NK-92 treated with Interleukin-12 subunit alpha and Interleukin-12 subunit beta, amount 100 ng/mL, for 24 hours (cell line): ENCODE results near the gene RNASE4.

Experiments
- DNase-seq: peaks from one replicate; lab custom pipeline; 2025; lab: John Stamatoyannopoulos, UW

RNASE4 gene

GRCh38 chr14:20675669-20676068 is 8.7 kb upstream of the RNASE4 start:
- no peak for DNase-seq

DNA sequence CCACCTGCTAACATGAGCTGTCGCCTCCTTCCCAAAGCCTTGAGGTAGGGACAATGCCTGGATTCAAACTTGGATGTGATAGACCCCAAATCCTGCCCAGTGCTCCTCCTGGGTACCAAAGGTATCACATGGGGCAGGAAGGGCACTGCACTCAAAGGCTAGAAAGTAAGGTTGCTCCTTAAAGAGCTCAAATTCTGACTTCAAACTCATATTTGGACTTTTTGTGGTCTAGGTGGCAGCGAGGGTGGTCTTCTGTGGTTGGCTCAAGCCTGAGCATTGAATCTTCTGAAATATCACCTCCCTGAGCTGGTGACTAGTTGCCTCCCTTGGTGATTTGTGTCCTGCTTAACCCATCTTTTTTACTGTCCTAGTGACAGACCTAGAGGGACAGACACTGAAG is 8.3 kb upstream of the RNASE4 start:
- no peak for DNase-seq

GRCh38 chr14:20679907-20680306 is 4.5 kb upstream of the RNASE4 start:
- DNase-seq: no peak

DNA sequence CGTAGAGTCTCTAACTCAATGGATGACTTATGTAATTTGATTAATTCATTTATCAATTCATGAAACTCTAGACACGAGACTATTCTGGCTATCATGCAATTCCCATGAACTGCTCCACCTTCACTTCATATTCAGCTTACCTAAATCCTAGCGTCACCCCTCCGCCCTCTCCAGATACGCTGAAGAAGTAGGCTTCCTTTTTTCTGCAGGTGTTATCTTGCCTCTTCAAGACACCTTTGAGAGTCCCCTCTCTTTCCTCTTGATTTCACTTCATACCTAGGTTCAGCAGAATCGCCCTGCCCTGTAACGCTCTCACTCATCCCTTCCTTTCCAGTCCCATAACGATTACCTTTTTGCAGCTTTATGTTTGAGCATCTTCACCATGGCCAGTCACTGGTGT is 4.0 kb upstream of the RNASE4 start:
- no peak for DNase-seq

DNA sequence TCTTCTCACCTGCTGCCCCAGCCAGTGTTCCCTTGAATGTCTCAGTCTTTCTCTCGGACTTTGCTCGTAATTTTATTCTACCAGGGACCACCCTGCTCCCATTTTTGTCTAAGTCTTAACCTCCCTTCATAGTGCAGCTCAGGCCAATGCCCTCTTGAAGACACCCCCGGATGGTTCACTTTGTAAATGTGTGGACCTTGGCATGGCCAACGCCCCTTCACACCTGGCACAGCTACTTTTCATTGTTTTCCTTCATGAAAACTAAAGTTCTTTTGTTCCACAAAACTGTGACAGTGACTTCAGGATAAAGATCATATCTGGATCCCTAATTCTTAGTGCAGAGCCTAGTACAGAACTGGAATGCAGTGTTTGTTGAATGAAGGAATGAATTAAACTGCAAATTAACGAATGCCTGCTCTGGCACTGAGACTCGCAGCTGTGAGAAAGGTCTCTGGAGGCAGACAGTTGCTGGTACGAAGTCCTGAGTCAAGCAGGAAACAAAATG is 3.5 kb upstream of the RNASE4 start:
- DNase-seq: no peak

DNA sequence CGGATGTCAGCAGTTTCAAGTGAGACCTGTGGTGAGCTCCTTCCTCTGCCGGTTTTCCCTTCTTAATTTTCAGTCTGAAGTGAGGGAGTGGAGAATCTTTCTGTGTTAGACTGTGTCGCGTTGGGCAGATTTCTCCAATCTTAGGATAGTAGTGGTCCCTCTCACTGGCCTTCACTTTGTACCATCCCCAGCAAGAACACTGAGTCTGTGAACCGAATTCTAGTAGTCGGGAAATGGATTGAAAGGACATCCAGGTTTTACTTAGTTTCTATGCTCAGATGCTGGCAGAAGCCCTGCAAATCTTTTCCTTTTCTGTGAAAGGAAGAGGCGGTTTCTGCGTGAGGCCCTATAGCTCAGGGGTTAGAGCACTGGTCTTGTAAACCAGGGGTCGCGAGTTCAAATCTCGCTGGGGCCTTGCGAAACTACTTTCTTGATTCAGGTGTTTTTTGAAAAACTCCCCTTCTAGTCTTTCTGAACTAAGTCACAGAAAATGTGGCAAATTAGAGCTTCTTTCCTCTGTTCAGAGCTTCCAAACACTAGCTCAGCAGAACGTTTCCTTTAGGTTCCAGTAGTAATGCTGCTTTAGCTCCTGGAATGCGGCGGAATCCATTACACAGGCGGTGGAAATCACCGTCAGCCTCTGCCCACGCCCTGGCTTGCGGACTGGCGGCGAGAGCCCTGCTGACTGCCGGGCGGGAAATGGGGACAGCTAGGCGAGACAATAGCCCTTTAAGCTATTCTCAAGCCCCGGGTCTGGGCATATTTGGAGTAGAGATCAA is 2.8 kb upstream of the RNASE4 start:
- DNase-seq: peak; percentile 60

DNA sequence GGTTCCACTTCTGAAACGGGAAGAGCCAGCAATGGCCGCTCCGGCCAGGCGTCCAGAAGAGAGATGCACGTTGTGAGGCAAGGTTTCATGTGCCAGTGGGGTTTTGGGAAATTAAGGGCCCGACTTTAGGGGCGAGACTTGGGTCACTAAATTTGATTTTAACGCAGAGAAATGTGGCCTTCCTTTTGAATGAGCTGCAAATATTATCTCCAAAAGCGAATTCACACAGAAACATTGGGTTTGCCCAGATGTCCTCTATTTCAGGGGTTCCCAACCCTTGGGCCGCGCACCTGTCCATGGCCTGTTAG is 2.3 kb upstream of the RNASE4 start:
- no peak for DNase-seq

- DNase-seq: peak; percentile 68
Observed at GRCh38 chr14:20682435-20683124, 1.8 kb upstream of the RNASE4 start.

GRCh38 chr14:20683125-20683890 is 1.1 kb upstream of the RNASE4 start:
- DNase-seq: peak; percentile 59

GRCh38 chr14:20684662-20685456 is 499 bp downstream of the RNASE4 start:
- no peak for DNase-seq

DNA sequence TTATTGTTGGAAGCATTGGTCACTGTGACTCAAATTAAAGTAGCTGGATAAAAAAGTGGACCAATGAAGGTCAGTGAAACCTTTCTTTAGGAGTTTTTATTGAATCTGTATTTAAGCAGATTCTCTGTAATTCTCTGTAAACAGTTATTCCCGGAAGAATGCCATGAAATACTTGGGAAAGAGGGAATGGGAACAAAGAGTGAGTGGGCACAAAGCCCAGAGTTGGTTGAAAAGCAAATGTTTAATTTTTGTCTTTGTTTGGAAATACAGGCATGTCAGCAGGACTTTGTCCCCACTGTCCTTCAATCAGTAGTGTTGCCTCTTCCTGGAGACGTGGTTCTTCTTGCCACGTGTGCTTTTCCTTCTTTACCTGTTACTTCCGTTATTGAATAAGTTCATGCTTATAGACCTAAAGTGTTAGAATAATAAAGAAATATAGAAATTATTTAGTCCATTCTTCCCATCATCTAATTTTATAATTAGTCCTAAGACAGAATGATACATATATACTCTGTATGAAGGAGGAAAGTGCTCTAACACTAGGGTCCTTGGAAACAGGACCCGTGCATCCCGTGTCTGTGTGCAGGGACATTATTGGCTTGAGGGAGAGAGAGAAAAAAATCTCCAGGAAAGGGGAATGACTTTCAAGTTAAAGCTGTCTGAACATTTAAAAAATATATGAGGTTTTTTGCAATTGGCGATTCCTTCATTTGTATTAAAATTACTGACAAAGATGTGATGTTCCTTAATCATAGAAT is 2.2 kb downstream of the RNASE4 start:
- DNase-seq: no peak

DNA sequence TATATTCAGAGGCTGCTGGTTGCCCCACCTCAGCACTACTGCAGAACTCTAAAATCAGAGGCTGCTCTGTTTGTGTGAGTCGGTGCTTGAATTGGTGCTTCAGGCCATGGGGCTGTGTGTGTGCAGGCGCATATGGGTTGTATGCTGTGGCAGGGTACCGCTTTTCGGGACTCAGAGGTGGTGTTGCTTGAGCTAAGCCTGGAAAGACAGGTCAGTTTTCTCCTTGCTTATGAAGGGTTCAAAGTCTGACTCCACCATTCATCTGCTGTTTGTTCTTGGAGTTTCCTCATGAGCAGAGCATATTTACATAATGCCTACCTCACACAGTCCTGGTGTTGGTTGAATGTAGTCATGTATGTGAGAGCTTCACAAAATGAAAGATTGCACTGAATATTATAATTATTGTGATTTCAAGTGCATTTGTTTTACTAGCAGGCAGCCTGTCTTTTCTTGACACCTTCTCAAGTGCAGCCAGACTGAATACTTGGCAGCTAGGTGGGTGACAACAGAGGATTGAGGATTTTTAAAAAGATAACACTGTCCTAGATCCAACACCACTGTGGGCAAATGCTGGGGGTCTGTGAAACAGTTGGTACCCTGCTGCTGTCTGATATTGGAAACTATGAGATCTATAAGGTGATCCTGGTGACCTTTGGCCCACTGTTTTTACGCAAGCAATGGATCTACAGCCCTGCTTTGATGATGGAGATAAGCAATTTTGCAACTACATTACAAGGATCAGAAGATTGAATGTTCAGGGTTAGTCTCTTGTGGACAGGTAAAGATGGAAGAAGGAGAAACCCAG is 3.2 kb downstream of the RNASE4 start:
- DNase-seq: no peak

- DNase-seq: no peak
Observed at GRCh38 chr14:20688167-20688839, 3.9 kb downstream of the RNASE4 start, which contains the start of gene ANG. Gene ANG, plus strand, starts transcription at chr14:20688764. Its CDS starts 4,801 bp downstream, at chr14:20693565.

- peak; percentile 9 for DNase-seq
Observed at GRCh38 chr14:20690848-20691640, 6.7 kb downstream of the RNASE4 start.

- DNase-seq: no peak
Observed at GRCh38 chr14:20692116-20692751, 7.9 kb downstream of the RNASE4 start.

- no peak for DNase-seq
Observed at GRCh38 chr14:20696764-20697163, 12.4 kb downstream of the RNASE4 start.

- peak; percentile 15 for DNase-seq
Observed at GRCh38 chr14:20697273-20698017, 13.1 kb downstream of the RNASE4 start.

- DNase-seq: no peak
Observed at GRCh38 chr14:20698018-20698329, 13.6 kb downstream of the RNASE4 start.
